ENCODE results near the gene APCDD1.
"Not testable (repeated sequence)": the region's sequence is repeated elsewhere in the genome, so short reads cannot be mapped to it uniquely, and the experiment has no call there.

APCDD1 gene

GRCh38 chr18:10533111-10533510, 78.7 kb downstream of the APCDD1 start:
- DNase-seq = no peak

DNA sequence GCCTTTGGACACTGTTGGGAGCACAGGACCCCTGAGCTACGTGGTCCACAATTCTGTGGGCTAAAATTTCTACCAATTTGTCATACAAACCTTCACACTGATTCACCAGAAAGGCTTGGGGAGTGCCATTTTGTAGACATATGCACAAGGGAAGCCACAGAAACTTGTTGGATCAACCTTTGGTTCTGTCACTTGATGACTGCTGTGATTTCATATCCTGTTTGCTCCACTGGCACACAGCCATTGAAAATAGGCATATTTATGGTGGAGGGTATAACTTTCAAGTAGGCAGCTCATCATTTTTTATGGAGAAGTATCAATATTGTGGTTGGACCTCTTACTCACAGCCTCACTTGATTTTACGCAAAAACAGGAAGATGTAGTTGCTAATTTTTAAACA, 81.8 kb downstream of the APCDD1 start:
- no peak for DNase-seq

GRCh38 chr18:10537765-10538164, 83.3 kb downstream of the APCDD1 start:
- no peak for DNase-seq

DNA sequence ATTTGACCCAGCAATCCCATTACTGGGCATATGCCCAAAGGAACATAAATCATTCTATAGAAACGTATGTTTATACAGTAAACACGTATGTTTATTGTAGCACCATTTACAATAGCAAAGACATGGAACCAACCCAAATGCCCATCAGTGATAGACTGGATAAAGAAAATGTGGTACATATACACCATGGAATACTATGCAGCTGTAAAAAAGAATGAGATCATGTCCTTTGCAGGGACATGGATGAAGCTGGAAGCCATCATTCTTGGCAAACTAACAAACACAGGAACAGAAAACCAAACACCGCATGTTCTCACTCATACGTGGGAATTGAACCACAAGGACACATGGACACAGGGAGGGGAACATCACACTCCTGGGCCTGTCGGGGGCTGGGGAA, 84.7 kb downstream of the APCDD1 start:
- not testable (repeated sequence) for DNase-seq
